ENCODE results near the gene NEO1. TPM values are rescaled to one million over a fixed set of nuclear protein-coding genes. Genes with fewer than 3 reads are reported as not detected.

Gene NEO1
- total and polyA plus RNA-seq, 4 donors = 1.6 to 9.9 (median 5.8) TPM

GRCh38 chr15:73034221-73034620 lies 18.0 kb upstream of the NEO1 start:
- 77% methylated on average over 1 of the region's 1 CpG for WGBS
- Histone ChIP-seq H3K4me1 (ENCODE audit: control insufficient read depth in 4 of 4, insufficient read depth in 4 of 4, low read length in 3 of 4) (no peaks in the 10 kb centered on the region), H3K4me3 (ENCODE audit: low read depth in 1 of 3, low read length in 3 of 3) (no peak overlapping the region), H3K27me3 (ENCODE audit: control insufficient read depth in 4 of 4, insufficient read depth in 4 of 4, low read length in 3 of 4) (peaks cover 0 to 6% (median 0%) of the 10 kb centered on the region in 4 donors), H3K9me3 (ENCODE audit: control insufficient read depth in 4 of 4, low read length in 3 of 4) (no peaks in the 10 kb centered on the region), H3K36me3 (ENCODE audit: control insufficient read depth in 4 of 4, insufficient read depth in 3 of 4, low read depth in 1 of 4, low read length in 3 of 4) (no peaks in the 10 kb centered on the region), H3K9ac (ENCODE audit: low read depth in 1 of 2, low read length in 2 of 2) (no peak overlapping the region), H3K27ac (ENCODE audit: low read depth in 1 of 2, low read length in 2 of 2) (no peak overlapping the region)
- no peak for TF ChIP-seq JUND (IDR thresholded peaks at IDR 0.05)
- TF ChIP-seq ZBTB33 (IDR thresholded peaks at IDR 0.05) = no peak
- DNase-seq (ENCODE audit: low spot score) = no peak

GRCh38 chr15:73035221-73035620 lies 17.0 kb upstream of the NEO1 start:
- Histone ChIP-seq H3K4me1 (ENCODE audit: control insufficient read depth in 4 of 4, insufficient read depth in 4 of 4, low read length in 3 of 4) (no peaks in the 10 kb centered on the region), H3K36me3 (ENCODE audit: control insufficient read depth in 4 of 4, insufficient read depth in 3 of 4, low read depth in 1 of 4, low read length in 3 of 4) (no peaks in the 10 kb centered on the region), H3K9ac (ENCODE audit: low read depth in 1 of 2, low read length in 2 of 2) (no peak overlapping the region), H3K9me3 (ENCODE audit: control insufficient read depth in 4 of 4, low read length in 3 of 4) (no peaks in the 10 kb centered on the region), H3K27me3 (ENCODE audit: control insufficient read depth in 4 of 4, insufficient read depth in 4 of 4, low read length in 3 of 4) (peaks cover 0 to 6% (median 0%) of the 10 kb centered on the region in 4 donors), H3K4me3 (ENCODE audit: low read depth in 1 of 3, low read length in 3 of 3) (no peak overlapping the region), H3K27ac (ENCODE audit: low read depth in 1 of 2, low read length in 2 of 2) (no peak overlapping the region)
- no peak for TF ChIP-seq SP1 (IDR thresholded peaks at IDR 0.05)
- no peak for TF ChIP-seq ZBTB33 (IDR thresholded peaks at IDR 0.05)
- TF ChIP-seq HNF4G (IDR thresholded peaks at IDR 0.05) = no peak
- TF ChIP-seq YY1 (IDR thresholded peaks at IDR 0.05) = no peak
- WGBS = 78% methylated on average over 2 of the region's 2 CpGs
- DNase-seq (ENCODE audit: low spot score) = no peak

- H3K27ac ChIP-seq (ENCODE audit: low read depth in 1 of 2, low read length in 2 of 2) = no peak overlapping the region
- no peak overlapping the region for H3K9ac ChIP-seq (ENCODE audit: low read depth in 1 of 2, low read length in 2 of 2)
- WGBS = 75% methylated on average over 4 of the region's 4 CpGs
- H3K36me3 ChIP-seq (ENCODE audit: control insufficient read depth in 4 of 4, insufficient read depth in 3 of 4, low read depth in 1 of 4, low read length in 3 of 4) = no peaks in the 10 kb centered on the region
- no peak for DNase-seq (ENCODE audit: low spot score)
- no peaks in the 10 kb centered on the region for H3K4me1 ChIP-seq (ENCODE audit: control insufficient read depth in 4 of 4, insufficient read depth in 4 of 4, low read length in 3 of 4)
- H3K9me3 ChIP-seq (ENCODE audit: control insufficient read depth in 4 of 4, low read length in 3 of 4) = no peaks in the 10 kb centered on the region
- TF ChIP-seq YY1 (IDR thresholded peaks at IDR 0.05) = no peak
- TF ChIP-seq FOXA2 (IDR thresholded peaks at IDR 0.05) = no peak
- TF ChIP-seq ZBTB33 (IDR thresholded peaks at IDR 0.05) = no peak
- no peak for TF ChIP-seq REST (IDR thresholded peaks at IDR 0.05)
- peaks cover 0 to 3% (median 0%) of the 10 kb centered on the region in 4 donors for H3K27me3 ChIP-seq (ENCODE audit: control insufficient read depth in 4 of 4, insufficient read depth in 4 of 4, low read length in 3 of 4)
- H3K4me3 ChIP-seq (ENCODE audit: low read depth in 1 of 3, low read length in 3 of 3) = no peak overlapping the region
These were observed 14.0 kb upstream of the NEO1 start for GRCh38 chr15:73038220-73038619.
